ENCODE results near the gene ZNF460.

The ZNF460 gene

GRCh38 chr19:57292547-57292946 is 12.3 kb downstream of the ZNF460 start:
- peaks cover 7 to 28% of the 10 kb centered on the region in 2 donors for H3K4me1 Mint-ChIP-seq (ENCODE audit: low read depth in 2 of 2)
- ATAC-seq (replicated peaks) (no peak), DNase-seq (no peak)
- peaks cover 2 to 7% of the 10 kb centered on the region in 2 donors for H3K9me3 Mint-ChIP-seq
- peaks cover 53% of the 10 kb centered on the region for H3K36me3 Mint-ChIP-seq (ENCODE audit: insufficient read depth)
- no peaks in the 10 kb centered on the region for H3K27me3 Mint-ChIP-seq
- no peak overlapping the region for H3K4me3 Mint-ChIP-seq
- no peak overlapping the region for H3K27ac Mint-ChIP-seq

- peaks cover 7 to 35% of the 10 kb centered on the region in 2 donors for H3K4me1 Mint-ChIP-seq (ENCODE audit: low read depth in 2 of 2)
- no peak for ATAC-seq (replicated peaks)
These were observed 13.4 kb downstream of the ZNF460 start for GRCh38 chr19:57293719-57294118.

GRCh38 chr19:57302020-57302465 is 21.8 kb downstream of the ZNF460 start:
- ATAC-seq (replicated peaks) (no peak), DNase-seq (no peak)
- peak overlapping the region in 1 of 2 donors; percentile 55 for H3K27ac Mint-ChIP-seq
- no peak overlapping the region for H3K4me3 Mint-ChIP-seq
- no peaks in the 10 kb centered on the region for H3K9me3 Mint-ChIP-seq
- peaks cover 3 to 18% of the 10 kb centered on the region in 2 donors for H3K4me1 Mint-ChIP-seq (ENCODE audit: low read depth in 2 of 2)
- H3K36me3 Mint-ChIP-seq (ENCODE audit: insufficient read depth) = peaks cover 43% of the 10 kb centered on the region
- H3K27me3 Mint-ChIP-seq = no peaks in the 10 kb centered on the region

More at GRCh38 chr19:57293719-57294118, 13.4 kb downstream of the ZNF460 start:
- Mint-ChIP-seq H3K36me3 (ENCODE audit: insufficient read depth) (peaks cover 50% of the 10 kb centered on the region), H3K4me3 (no peak overlapping the region), H3K27me3 (no peaks in the 10 kb centered on the region), H3K27ac (peak overlapping the region in 1 of 2 donors; percentile 5), H3K9me3 (peaks cover 2 to 7% of the 10 kb centered on the region in 2 donors)
- no peak for DNase-seq

GRCh38 chr19:57302727-57303401 is 22.6 kb downstream of the ZNF460 start:
- Mint-ChIP-seq H3K9me3 (no peaks in the 10 kb centered on the region), H3K36me3 (ENCODE audit: insufficient read depth) (peaks cover 40% of the 10 kb centered on the region), H3K4me3 (no peak overlapping the region), H3K4me1 (ENCODE audit: low read depth in 2 of 2) (peaks cover 3 to 12% of the 10 kb centered on the region in 2 donors), H3K27me3 (no peaks in the 10 kb centered on the region), H3K27ac (peak overlapping the region in 1 of 2 donors; percentile 55)
- DNase-seq (no peak), ATAC-seq (replicated peaks) (no peak)

DNA sequence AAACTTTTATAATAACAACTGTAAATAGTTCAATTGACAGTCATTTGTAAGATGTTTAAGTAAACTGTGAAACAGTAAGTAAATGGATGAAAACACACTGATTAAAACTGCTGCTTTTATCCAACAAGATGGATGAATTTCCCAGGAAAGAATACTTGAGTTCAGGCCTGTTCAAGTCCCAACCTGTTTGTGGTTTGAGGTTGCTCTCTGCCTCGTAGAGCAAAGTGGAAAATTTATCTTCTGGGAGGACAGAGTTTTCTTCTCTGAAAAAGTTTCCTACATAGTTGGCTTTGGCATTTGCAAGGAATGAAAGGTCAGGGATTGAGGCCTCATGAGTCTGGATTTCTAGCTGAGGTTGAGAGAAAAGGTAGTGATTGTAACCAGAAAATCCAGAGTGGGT is 24.8 kb downstream of the ZNF460 start:
- peaks cover 30% of the 10 kb centered on the region for H3K36me3 Mint-ChIP-seq (ENCODE audit: insufficient read depth)
- no peak overlapping the region for H3K4me3 Mint-ChIP-seq
- ATAC-seq (replicated peaks) (no peak), DNase-seq (no peak)
- peaks cover 0 to 2% of the 10 kb centered on the region in 2 donors for H3K9me3 Mint-ChIP-seq
- no peaks in the 10 kb centered on the region for H3K27me3 Mint-ChIP-seq
- no peak overlapping the region for H3K27ac Mint-ChIP-seq
- peaks cover 5 to 8% of the 10 kb centered on the region in 2 donors for H3K4me1 Mint-ChIP-seq (ENCODE audit: low read depth in 2 of 2)

GRCh38 chr19:57308514-57308913 is 28.2 kb downstream of the ZNF460 start:
- H3K27me3 Mint-ChIP-seq = no peaks in the 10 kb centered on the region

GRCh38 chr19:57310792-57311191 is 30.5 kb downstream of the ZNF460 start:
- Mint-ChIP-seq H3K36me3 (ENCODE audit: insufficient read depth) (peaks cover 8% of the 10 kb centered on the region), H3K9me3 (peaks cover 0 to 2% of the 10 kb centered on the region in 2 donors), H3K4me1 (ENCODE audit: low read depth in 2 of 2) (peaks cover 2 to 4% of the 10 kb centered on the region in 2 donors), H3K27ac (no peak overlapping the region), H3K4me3 (no peak overlapping the region), H3K27me3 (peaks cover 21 to 23% of the 10 kb centered on the region in 2 donors)
- ATAC-seq (replicated peaks) (no peak), DNase-seq (no peak)

More at GRCh38 chr19:57308514-57308913, 28.2 kb downstream of the ZNF460 start:
- ATAC-seq (replicated peaks) = no peak
- no peak for DNase-seq
- Mint-ChIP-seq H3K27ac (peak overlapping the region in 1 of 2 donors; percentile 51), H3K36me3 (ENCODE audit: insufficient read depth) (peaks cover 17% of the 10 kb centered on the region), H3K4me3 (no peak overlapping the region), H3K4me1 (ENCODE audit: low read depth in 2 of 2) (peaks cover 2 to 4% of the 10 kb centered on the region in 2 donors), H3K9me3 (peaks cover 0 to 2% of the 10 kb centered on the region in 2 donors)

DNA sequence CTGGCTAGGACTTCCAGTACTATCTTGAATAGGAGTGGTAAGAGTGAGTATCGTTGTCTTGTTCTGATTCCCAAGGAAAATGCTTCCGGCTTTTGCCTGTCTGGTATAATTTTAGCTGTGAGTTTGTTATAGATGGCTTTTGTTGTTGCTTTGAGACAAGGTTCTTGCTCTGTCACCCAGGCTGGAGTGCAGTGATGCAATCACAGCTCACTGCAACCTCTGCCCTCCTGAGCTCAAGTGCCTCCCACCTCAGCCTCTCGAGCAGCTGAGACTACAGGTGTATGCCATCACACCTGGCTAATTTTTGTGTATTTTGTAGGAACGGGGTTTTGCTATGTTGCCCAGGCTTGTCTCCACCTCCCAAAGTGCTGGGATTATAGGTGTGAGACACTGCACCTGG is 33.9 kb downstream of the ZNF460 start:
- Mint-ChIP-seq H3K27me3 (peaks cover 45 to 49% of the 10 kb centered on the region in 2 donors), H3K36me3 (ENCODE audit: insufficient read depth) (peaks cover 1% of the 10 kb centered on the region), H3K4me3 (no peak overlapping the region), H3K4me1 (ENCODE audit: low read depth in 2 of 2) (peaks cover 2 to 4% of the 10 kb centered on the region in 2 donors), H3K27ac (no peak overlapping the region), H3K9me3 (peaks cover 0 to 2% of the 10 kb centered on the region in 2 donors)
- no peak for ATAC-seq (replicated peaks)
- no peak for DNase-seq

- H3K9me3 Mint-ChIP-seq = peaks cover 0 to 14% of the 10 kb centered on the region in 2 donors
- no peak overlapping the region for H3K27ac Mint-ChIP-seq
- H3K36me3 Mint-ChIP-seq (ENCODE audit: insufficient read depth) = peaks cover 14% of the 10 kb centered on the region
- H3K4me1 Mint-ChIP-seq (ENCODE audit: low read depth in 2 of 2) = peaks cover 18 to 23% of the 10 kb centered on the region in 2 donors
- H3K27me3 Mint-ChIP-seq = peaks cover 45 to 49% of the 10 kb centered on the region in 2 donors
- DNase-seq (no peak), ATAC-seq (replicated peaks) (no peak)
- no peak overlapping the region for H3K4me3 Mint-ChIP-seq
These were observed 37.2 kb downstream of the ZNF460 start for GRCh38 chr19:57317503-57317902.

GRCh38 chr19:57319869-57320179 is 39.5 kb downstream of the ZNF460 start:
- ATAC-seq (replicated peaks) = peak; percentile 1
- peaks cover 0 to 14% of the 10 kb centered on the region in 2 donors for H3K9me3 Mint-ChIP-seq

DNA sequence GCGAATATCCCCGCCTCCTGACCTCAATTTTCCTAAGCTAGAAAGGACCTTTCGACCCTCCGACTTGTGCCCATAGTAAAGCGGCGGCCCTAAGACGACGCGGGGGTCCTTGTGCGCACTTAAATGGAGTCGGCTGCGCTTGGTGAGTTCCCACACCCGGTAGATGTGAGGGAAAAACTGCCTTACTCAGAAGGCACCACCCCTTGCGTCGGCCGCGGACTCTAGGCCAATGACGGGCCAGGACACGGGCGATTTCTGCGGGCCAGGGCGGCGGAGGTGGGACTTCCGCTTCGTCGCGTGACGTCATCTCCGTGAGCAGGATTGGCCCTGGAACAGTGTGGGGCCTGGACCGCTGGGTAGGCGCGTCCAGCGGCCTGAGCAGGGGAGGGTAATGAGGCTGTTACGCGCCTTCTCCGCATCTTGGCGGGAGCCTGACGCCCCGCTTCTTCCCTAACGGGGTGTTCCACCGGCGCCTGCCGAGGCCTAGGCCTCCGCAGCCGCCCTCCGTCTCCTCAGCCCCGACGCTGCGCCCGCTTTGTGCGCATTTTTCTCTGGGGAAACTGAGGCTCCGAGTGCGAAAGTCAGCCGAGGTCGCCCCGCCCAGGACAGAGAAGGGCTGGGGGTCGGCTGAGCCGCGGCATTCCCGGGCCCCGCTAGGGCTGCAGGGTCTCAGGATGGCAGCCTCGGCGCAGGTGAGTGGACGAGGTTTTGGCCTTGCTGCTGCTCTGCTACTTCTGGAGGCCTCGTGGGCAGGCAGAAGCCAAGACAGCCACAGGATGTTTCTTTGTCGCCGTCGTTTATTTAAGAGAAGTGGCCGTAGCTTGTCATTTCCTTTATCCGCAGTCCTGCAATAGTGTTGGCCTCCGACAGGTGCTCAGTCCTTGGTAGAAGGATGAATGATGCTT is 40.1 kb downstream of the ZNF460 start, which contains the start of gene ZNF543:
Gene ZNF543 (plus strand): TSS at position 293 of the 905 bp plus-strand sequence. CDS start 382 bp downstream, at position 675.
- peak within 1 kb of the TSS; percentile 94 to 99 for H3K27ac Mint-ChIP-seq
- peak; percentile 87 to 90 (median 88) for DNase-seq
- H3K9me3 Mint-ChIP-seq = peaks cover 0 to 14% of the 10 kb centered on the region in 2 donors
- peaks cover 18 to 27% of the 10 kb centered on the region in 2 donors for H3K4me1 Mint-ChIP-seq (ENCODE audit: low read depth in 2 of 2)
- peak; percentile 95 for ATAC-seq (replicated peaks)
- H3K4me3 Mint-ChIP-seq = peak within 1 kb of the TSS; percentile 90 to 93
- H3K36me3 Mint-ChIP-seq (ENCODE audit: insufficient read depth) = peaks cover 34% of the 10 kb centered on the region
- H3K27me3 Mint-ChIP-seq = peaks cover 25 to 31% of the 10 kb centered on the region in 2 donors

More at GRCh38 chr19:57319869-57320179, 39.5 kb downstream of the ZNF460 start:
- Mint-ChIP-seq H3K4me1 (ENCODE audit: low read depth in 2 of 2) (peaks cover 18 to 27% of the 10 kb centered on the region in 2 donors), H3K27ac (peak overlapping the region; percentile 94 to 99), H3K27me3 (peaks cover 32 to 37% of the 10 kb centered on the region in 2 donors), H3K4me3 (peak overlapping the region; percentile 90 to 93), H3K36me3 (ENCODE audit: insufficient read depth) (peaks cover 31% of the 10 kb centered on the region)
- DNase-seq = no peak

DNA sequence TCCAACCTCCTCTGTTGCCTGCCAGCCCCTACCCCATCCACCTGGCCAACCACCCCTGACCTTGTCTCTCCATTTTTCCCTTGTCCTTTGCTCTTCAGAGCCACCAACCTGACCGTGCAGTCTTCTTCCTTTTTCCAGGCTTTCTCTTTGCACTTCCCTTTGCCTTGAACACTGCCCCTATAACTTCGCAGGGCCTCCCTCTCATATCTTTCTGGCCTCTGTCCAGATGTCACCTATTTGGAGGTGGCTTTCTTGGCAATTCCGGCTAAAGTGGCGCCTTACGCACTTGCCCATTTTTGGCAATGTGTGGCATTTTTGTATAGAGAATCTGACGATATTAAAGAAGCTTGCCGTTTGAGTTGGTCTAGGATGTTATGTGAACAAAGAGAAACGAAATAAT is 40.8 kb downstream of the ZNF460 start:
- Mint-ChIP-seq H3K9me3 (peaks cover 0 to 14% of the 10 kb centered on the region in 2 donors), H3K27me3 (peaks cover 19 to 24% of the 10 kb centered on the region in 2 donors), H3K27ac (peak overlapping the region; percentile 94 to 99), H3K4me3 (peak overlapping the region; percentile 90 to 93), H3K36me3 (ENCODE audit: insufficient read depth) (peaks cover 38% of the 10 kb centered on the region), H3K4me1 (ENCODE audit: low read depth in 2 of 2) (peaks cover 18 to 27% of the 10 kb centered on the region in 2 donors)
- ATAC-seq (replicated peaks) (no peak), DNase-seq (no peak)

DNA sequence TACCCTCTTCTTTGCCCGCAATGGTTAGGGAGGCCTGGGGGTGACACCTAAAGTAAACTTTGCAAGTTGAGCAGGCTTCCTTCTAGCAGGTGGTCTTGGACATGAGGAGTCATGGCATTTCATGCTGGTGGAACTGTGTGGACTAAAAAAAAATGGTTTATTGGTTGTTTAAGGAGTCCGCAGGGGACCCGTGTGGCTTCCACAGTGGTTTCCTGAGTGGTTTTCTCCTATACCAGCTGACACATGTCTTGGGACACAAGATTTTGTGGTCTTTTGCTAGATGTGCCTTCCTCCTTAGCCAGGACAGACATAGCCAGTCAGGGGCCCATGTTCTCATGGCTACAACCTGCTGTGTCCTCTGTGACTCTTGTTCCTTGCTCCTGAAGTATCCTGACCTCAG is 41.5 kb downstream of the ZNF460 start:
- peaks cover 18 to 27% of the 10 kb centered on the region in 2 donors for H3K4me1 Mint-ChIP-seq (ENCODE audit: low read depth in 2 of 2)
- peak overlapping the region; percentile 36 to 90 for H3K4me3 Mint-ChIP-seq
- peaks cover 42% of the 10 kb centered on the region for H3K36me3 Mint-ChIP-seq (ENCODE audit: insufficient read depth)
- H3K27ac Mint-ChIP-seq = peak overlapping the region in 1 of 2 donors; percentile 94
- peaks cover 0 to 14% of the 10 kb centered on the region in 2 donors for H3K9me3 Mint-ChIP-seq
- DNase-seq (no peak), ATAC-seq (replicated peaks) (no peak)
- H3K27me3 Mint-ChIP-seq = peaks cover 12 to 18% of the 10 kb centered on the region in 2 donors

All from effector memory CD8-positive, alpha-beta T cell (primary cell).